Neural progenitor cell (in vitro differentiated cells): Measurements from ENCODE around the gene PRSS57.

Source experiments
- EZH2 ChIP-seq: fragments of 200-600 bp; sonication (generic); IDR thresholded peaks from 2 replicates; pipeline ENCODE4 v1.6.1; 2017; ENCODE audit warnings: antibody characterized with exemption, mild to moderate bottlenecking, moderate library complexity
- TF ChIP-seq, protein P1 (sequence below): fragments of 200-600 bp; sonication (generic); IDR thresholded peaks from 2 replicates; pipeline ENCODE4 v1.5.1; 2017; ENCODE audit warnings: antibody characterized with exemption, mild to moderate bottlenecking

DNA sequence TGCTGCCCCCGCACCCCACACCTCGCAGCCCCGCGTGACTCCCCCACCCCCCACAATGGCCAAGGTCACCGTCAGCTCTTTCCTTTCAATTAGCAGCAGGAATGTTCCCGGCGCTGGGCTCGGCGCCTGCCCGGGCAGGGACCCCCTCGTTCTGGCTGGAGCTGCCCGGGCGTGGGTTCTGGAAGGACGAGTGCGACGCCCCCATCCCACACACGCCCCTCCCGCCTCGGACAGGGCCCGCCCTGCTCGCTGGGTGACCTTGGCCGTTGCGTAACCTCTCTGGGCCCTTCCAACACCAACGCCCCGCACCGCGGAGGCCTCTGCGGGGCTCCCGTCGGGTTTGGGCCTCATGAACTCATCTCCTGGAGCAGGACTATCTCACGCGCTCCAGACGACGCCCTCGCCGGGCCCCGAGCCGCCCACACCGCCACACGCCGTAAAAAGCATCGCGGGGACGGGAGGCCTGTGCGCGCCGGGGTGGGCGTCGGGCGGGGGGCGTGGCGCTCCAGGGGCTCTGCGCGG lies 23.8 kb upstream of the PRSS57 start:
- TF ChIP-seq, protein P1, sequence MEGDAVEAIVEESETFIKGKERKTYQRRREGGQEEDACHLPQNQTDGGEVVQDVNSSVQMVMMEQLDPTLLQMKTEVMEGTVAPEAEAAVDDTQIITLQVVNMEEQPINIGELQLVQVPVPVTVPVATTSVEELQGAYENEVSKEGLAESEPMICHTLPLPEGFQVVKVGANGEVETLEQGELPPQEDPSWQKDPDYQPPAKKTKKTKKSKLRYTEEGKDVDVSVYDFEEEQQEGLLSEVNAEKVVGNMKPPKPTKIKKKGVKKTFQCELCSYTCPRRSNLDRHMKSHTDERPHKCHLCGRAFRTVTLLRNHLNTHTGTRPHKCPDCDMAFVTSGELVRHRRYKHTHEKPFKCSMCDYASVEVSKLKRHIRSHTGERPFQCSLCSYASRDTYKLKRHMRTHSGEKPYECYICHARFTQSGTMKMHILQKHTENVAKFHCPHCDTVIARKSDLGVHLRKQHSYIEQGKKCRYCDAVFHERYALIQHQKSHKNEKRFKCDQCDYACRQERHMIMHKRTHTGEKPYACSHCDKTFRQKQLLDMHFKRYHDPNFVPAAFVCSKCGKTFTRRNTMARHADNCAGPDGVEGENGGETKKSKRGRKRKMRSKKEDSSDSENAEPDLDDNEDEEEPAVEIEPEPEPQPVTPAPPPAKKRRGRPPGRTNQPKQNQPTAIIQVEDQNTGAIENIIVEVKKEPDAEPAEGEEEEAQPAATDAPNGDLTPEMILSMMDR = no peak
- TF ChIP-seq EZH2 = no peak
